OCI-LY7 (cell line): ENCODE data around the gene NTM. TPM values are rescaled to one million over a fixed set of nuclear protein-coding genes. Genes with fewer than 3 reads are reported as not detected.

Source experiments
- BruUV-seq: library from RNA; stranded (reverse); fragments of 400-500 nt; replicated peaks from 2 replicates; lab custom pipeline; 2021; lab: Mats Ljungman, UMichigan
- CTCF ChIA-PET: fragments of 300-600 bp; sonication (Branson Sonifier 250); formaldehyde crosslinking; loops from one replicate; lab custom pipeline; 2022; ENCODE audit warnings: antibody characterized with exemption; ENCODE audit not compliant: unreplicated experiment; lab: Charles Lee
- POLR2A ChIA-PET: fragments of 300-600 bp; sonication (Branson Sonifier 250); formaldehyde crosslinking; loops from one replicate; lab custom pipeline; 2022; ENCODE audit warnings: antibody characterized with exemption; lab: Charles Lee
- DNase-seq: peaks from one replicate; pipeline ENCODE4 v3.0.0-alpha.2; 2015; ENCODE audit warnings: low spot score
- H2AFZ ChIP-seq: fragments of 200-600 bp; sonication (generic), shearing (Covaris generic); 2 replicates; pipeline ENCODE4 v1.6.1; 2014; ENCODE audit warnings: mild to moderate bottlenecking, antibody characterized with exemption, low read length, moderate library complexity
- H3K27ac ChIP-seq: fragments of 200-600 bp; sonication (generic); 2 replicates; pipeline ENCODE4 v1.5.1; 2014; ENCODE audit warnings: mixed run types, low read depth, mild to moderate bottlenecking, moderate library complexity, low read length, inconsistent platforms; ENCODE audit not compliant: poor library complexity, severe bottlenecking
- H3K36me3 ChIP-seq: fragments of 200-600 bp; sonication (generic); 2 replicates; pipeline ENCODE4 v1.6.1; 2014; ENCODE audit warnings: mild to moderate bottlenecking, antibody characterized with exemption, low read length, moderate library complexity, mixed read lengths; ENCODE audit not compliant: insufficient read depth
- H3K4me1 ChIP-seq: fragments of 200-600 bp; sonication (generic); 2 replicates; pipeline ENCODE4 v1.5.1; 2014; ENCODE audit warnings: mild to moderate bottlenecking, low read length; ENCODE audit not compliant: insufficient read depth, poor library complexity, severe bottlenecking
- H3K4me2 ChIP-seq: fragments of 200-600 bp; sonication (generic); 2 replicates; pipeline ENCODE4 v1.6.1; 2014; ENCODE audit warnings: mild to moderate bottlenecking, low read length
- H3K4me3 ChIP-seq: fragments of 200-600 bp; sonication (generic); 2 replicates; pipeline ENCODE4 v1.5.1; 2014; ENCODE audit warnings: mild to moderate bottlenecking, low read depth, low read length; ENCODE audit not compliant: poor library complexity, severe bottlenecking
- H3K79me2 ChIP-seq: fragments of 200-600 bp; sonication (generic); 2 replicates; pipeline ENCODE4 v1.6.1; 2016; ENCODE audit warnings: low read depth, mild to moderate bottlenecking, low read length, moderate library complexity, mixed read lengths; ENCODE audit not compliant: insufficient read depth
- H3K9me2 ChIP-seq: fragments of 200-600 bp; sonication (generic); 2 replicates; pipeline ENCODE4 v1.6.1; 2016; ENCODE audit warnings: mild to moderate bottlenecking, low read length, mixed read lengths; ENCODE audit not compliant: insufficient read depth
- H3K9me3 ChIP-seq: fragments of 200-600 bp; sonication (generic); 2 replicates; pipeline ENCODE4 v1.6.1; 2014; ENCODE audit warnings: mild to moderate bottlenecking, mixed run types, low read length, mixed read lengths
- H4K20me1 ChIP-seq: fragments of 200-600 bp; sonication (generic); 2 replicates; pipeline ENCODE4 v1.6.1; 2014; ENCODE audit warnings: mild to moderate bottlenecking, antibody characterized with exemption, low read length, moderate library complexity, mixed read lengths; ENCODE audit not compliant: insufficient read depth
- EZH2phosphoT487 ChIP-seq: fragments of 200-600 bp; sonication (generic); IDR thresholded peaks from 2 replicates; pipeline ENCODE4 v1.6.1; 2018; ENCODE audit warnings: low read depth, borderline replicate concordance, mild to moderate bottlenecking, mixed run types, antibody characterized with exemption, low read length, moderate library complexity, mixed read lengths
- intact Hi-C: fragments of 100-400 bp; cut with micrococcal nuclease; formaldehyde crosslinking; loops from one replicate; pipeline ENCODE4 v1.10.0; 2022; ENCODE audit not compliant: unreplicated experiment
- total RNA-seq, 2 experiments: library from RNA; depleted of rRNA in 1 of 2; stranded (reverse); fragments of >200 nt in 1 of 2; shearing (Covaris generic) in 1 of 2; gene quantifications; 2 replicates each; pipeline ENCODE4 v1.2.3, GENCODE V29; 2014 to 2022
- TF ChIP-seq, protein P1 (sequence below): fragments of 200-600 bp; sonication (generic); conservative IDR thresholded peaks from 2 replicates; pipeline ENCODE4 v1.5.1; 2014; ENCODE audit warnings: mild to moderate bottlenecking, antibody characterized with exemption, low read length, moderate library complexity, mixed read lengths

The NTM gene
- total RNA-seq, 2 experiments from 2014 or later = not detected

DNA sequence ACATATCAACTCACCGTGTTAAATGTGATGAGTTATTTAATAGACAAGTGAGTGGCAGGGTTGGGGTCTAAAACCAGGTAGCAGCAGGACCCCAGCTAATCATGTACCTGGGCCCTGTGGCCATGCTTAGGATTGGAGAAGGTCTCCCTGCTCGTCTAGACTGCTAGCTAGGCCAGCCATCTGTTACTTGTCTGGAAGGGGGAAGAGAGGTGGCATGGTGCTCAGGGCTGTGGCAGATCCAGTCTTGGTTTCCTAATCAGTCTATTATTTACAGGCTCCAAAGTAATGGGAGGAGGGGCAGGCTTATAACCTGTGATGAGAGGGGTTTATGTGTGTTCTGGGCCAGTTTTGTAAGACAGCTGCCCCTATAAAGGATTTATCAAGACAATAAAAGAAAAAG, 105.9 kb downstream of the NTM start:
- no peak for DNase-seq
- POLR2A ChIA-PET = no interaction called here

DNA sequence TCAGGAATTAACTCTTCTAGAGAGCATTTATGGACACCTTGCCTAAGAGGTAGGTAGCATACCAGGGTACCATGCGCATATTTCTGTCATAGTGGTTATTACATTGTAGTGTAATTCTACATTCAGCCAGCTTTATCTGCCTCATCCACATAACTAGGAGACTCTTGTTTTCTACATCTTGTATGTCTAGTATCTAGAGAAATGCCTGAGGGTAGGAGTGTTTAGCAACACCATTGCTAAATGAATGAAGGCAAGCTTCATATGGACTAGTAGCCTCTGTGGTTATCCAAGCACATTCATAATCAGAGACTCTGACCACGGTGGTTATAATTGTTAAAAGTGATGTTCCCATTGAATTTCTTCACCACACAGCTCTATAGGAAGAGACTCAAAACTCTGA, 107.9 kb downstream of the NTM start:
- Histone ChIP-seq H3K9me3 (no peaks in the 10 kb centered on the region), H3K4me1 (no peaks in the 10 kb centered on the region), H3K79me2 (no peaks in the 10 kb centered on the region), H3K27ac (no peak overlapping the region), H3K4me3 (no peak overlapping the region), H3K36me3 (no peaks in the 10 kb centered on the region), H4K20me1 (no peaks in the 10 kb centered on the region), H3K4me2 (no peak overlapping the region), H2AFZ (no peak overlapping the region), H3K9me2 (no peaks in the 10 kb centered on the region)
- ChIA-PET POLR2A (no interaction called here), CTCF (no interaction called here)
- no peak for TF ChIP-seq EZH2phosphoT487
- TF ChIP-seq, protein P1, sequence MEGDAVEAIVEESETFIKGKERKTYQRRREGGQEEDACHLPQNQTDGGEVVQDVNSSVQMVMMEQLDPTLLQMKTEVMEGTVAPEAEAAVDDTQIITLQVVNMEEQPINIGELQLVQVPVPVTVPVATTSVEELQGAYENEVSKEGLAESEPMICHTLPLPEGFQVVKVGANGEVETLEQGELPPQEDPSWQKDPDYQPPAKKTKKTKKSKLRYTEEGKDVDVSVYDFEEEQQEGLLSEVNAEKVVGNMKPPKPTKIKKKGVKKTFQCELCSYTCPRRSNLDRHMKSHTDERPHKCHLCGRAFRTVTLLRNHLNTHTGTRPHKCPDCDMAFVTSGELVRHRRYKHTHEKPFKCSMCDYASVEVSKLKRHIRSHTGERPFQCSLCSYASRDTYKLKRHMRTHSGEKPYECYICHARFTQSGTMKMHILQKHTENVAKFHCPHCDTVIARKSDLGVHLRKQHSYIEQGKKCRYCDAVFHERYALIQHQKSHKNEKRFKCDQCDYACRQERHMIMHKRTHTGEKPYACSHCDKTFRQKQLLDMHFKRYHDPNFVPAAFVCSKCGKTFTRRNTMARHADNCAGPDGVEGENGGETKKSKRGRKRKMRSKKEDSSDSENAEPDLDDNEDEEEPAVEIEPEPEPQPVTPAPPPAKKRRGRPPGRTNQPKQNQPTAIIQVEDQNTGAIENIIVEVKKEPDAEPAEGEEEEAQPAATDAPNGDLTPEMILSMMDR = no peak
- DNase-seq = no peak
- intact Hi-C loops = no loop called here
- BruUV-seq = no TSS peak

More for the DNA sequence above, 105.9 kb downstream of the NTM start:
- H3K27ac ChIP-seq = no peak overlapping the region
- intact Hi-C loops = no loop called here
- no peaks in the 10 kb centered on the region for H4K20me1 ChIP-seq
- H3K4me3 ChIP-seq = no peak overlapping the region
- no TSS peak for BruUV-seq
- no peaks in the 10 kb centered on the region for H3K9me3 ChIP-seq
- H3K36me3 ChIP-seq = no peaks in the 10 kb centered on the region
- TF ChIP-seq, protein P1 = no peak
- TF ChIP-seq EZH2phosphoT487 = no peak
- no peaks in the 10 kb centered on the region for H3K4me1 ChIP-seq
- H2AFZ ChIP-seq = no peak overlapping the region
- CTCF ChIA-PET = no interaction called here
- no peaks in the 10 kb centered on the region for H3K9me2 ChIP-seq
- no peak overlapping the region for H3K4me2 ChIP-seq
- no peaks in the 10 kb centered on the region for H3K79me2 ChIP-seq

DNA sequence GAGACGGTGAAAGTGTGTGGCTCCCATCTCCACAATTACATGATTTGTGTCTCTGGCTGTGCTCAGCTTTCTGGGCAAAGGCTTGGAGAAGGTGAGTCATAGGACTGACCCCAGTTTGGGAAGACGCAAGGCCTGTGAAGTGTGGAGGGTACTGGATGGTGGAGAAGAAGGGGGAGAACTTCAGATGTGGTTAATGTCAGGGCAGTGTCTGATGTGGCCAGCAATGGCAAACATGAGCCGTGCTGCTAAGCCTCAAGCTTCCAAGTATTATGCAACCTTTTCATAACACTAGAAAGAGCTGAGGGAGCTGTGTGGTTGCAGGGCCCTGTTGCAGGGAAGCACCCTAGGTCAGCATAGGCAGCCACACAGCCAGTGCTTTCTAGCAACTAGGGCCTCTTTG, 110.9 kb downstream of the NTM start:
- Histone ChIP-seq H3K9me2 (no peaks in the 10 kb centered on the region), H2AFZ (no peak overlapping the region), H3K9me3 (no peaks in the 10 kb centered on the region), H3K4me3 (no peak overlapping the region), H4K20me1 (no peaks in the 10 kb centered on the region), H3K27ac (no peak overlapping the region), H3K4me1 (no peaks in the 10 kb centered on the region), H3K4me2 (no peak overlapping the region), H3K79me2 (no peaks in the 10 kb centered on the region), H3K36me3 (no peaks in the 10 kb centered on the region)
- no peak for TF ChIP-seq EZH2phosphoT487
- TF ChIP-seq, protein P1 = no peak
- intact Hi-C loops = no loop called here
- ChIA-PET POLR2A (interaction anchor here (0.9 kb wide), 1 partner anchor 12 kb away, joined by 3 read pairs; no protein-coding TSS in a partner anchor), CTCF (no interaction called here)
- DNase-seq = no peak
- no TSS peak for BruUV-seq
